Measurements from ENCODE around the gene DCHS2. TPM values are rescaled to one million over a fixed set of nuclear protein-coding genes. Genes with fewer than 3 reads are reported as not detected.

DCHS2 gene
- total RNA-seq, 1 experiment from 2014 or later, result not detected

DNA sequence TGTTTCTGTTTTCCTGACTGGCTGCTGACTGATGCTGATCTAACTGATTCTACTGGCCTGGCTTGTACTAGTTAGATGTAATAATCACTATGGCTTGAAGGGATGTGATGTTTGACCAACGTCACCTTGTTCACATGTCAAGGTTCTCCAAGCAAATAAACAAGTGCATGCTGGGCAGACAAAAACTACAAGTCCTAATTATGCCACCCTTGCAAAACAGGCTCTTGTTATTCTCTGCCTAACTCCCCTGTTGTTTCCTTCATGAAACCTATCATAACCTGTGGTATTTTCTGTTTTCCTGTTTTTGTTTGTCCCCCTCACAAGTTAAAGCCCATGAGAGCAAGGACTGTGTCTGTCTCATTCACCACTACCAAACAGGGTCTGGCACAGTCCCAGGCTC, 146.2 kb downstream of the DCHS2 start:
- H3K36me3 ChIP-seq (ENCODE audit: control insufficient read depth, insufficient read depth, low read length), result no peaks in the 10 kb centered on the region
- H3K4me3 Mint-ChIP-seq (ENCODE audit: unreplicated experiment), result no peak overlapping the region
- H3K4me3 ChIP-seq (ENCODE audit: low read depth, low read length), result no peak overlapping the region
- H3K27me3 ChIP-seq (replicated peaks; ENCODE audit: control insufficient read depth, insufficient read depth, low read length), result no peaks in the 10 kb centered on the region
- H3K36me3 Mint-ChIP-seq (ENCODE audit: insufficient read depth, unreplicated experiment), result no peaks in the 10 kb centered on the region
- peaks cover 2% of the 10 kb centered on the region for H3K27me3 Mint-ChIP-seq (ENCODE audit: insufficient read depth, unreplicated experiment)
- CTCF ChIA-PET, result interaction anchor here (0.6 kb wide), 1 partner anchor 560 kb away, joined by 11 read pairs; no protein-coding TSS in a partner anchor
- no peaks in the 10 kb centered on the region for H3K9me3 ChIP-seq
- no peak overlapping the region for H3K27ac Mint-ChIP-seq (ENCODE audit: unreplicated experiment)
- H3K9me3 Mint-ChIP-seq (ENCODE audit: unreplicated experiment), result no peaks in the 10 kb centered on the region
- H3K4me1 ChIP-seq, result no peaks in the 10 kb centered on the region
- POLR2A ChIA-PET, result no interaction called here
- no TSS peak for BruUV-seq (replicated peaks)
- DNase-seq, result no peak
- TF ChIP-seq, protein P1, sequence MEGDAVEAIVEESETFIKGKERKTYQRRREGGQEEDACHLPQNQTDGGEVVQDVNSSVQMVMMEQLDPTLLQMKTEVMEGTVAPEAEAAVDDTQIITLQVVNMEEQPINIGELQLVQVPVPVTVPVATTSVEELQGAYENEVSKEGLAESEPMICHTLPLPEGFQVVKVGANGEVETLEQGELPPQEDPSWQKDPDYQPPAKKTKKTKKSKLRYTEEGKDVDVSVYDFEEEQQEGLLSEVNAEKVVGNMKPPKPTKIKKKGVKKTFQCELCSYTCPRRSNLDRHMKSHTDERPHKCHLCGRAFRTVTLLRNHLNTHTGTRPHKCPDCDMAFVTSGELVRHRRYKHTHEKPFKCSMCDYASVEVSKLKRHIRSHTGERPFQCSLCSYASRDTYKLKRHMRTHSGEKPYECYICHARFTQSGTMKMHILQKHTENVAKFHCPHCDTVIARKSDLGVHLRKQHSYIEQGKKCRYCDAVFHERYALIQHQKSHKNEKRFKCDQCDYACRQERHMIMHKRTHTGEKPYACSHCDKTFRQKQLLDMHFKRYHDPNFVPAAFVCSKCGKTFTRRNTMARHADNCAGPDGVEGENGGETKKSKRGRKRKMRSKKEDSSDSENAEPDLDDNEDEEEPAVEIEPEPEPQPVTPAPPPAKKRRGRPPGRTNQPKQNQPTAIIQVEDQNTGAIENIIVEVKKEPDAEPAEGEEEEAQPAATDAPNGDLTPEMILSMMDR (IDR thresholded peaks at IDR 0.05; ENCODE audit: insufficient read depth in 1 of 2, low read depth in 1 of 2, low read length in 1 of 2, severe bottlenecking in 1 of 2, unreplicated experiment in 1 of 2), result no peak
- no peaks in the 10 kb centered on the region for H3K4me1 Mint-ChIP-seq (ENCODE audit: low read depth, unreplicated experiment)
- intact Hi-C loops (cut with micrococcal nuclease; ENCODE audit: unreplicated experiment), result no loop called here

DNA sequence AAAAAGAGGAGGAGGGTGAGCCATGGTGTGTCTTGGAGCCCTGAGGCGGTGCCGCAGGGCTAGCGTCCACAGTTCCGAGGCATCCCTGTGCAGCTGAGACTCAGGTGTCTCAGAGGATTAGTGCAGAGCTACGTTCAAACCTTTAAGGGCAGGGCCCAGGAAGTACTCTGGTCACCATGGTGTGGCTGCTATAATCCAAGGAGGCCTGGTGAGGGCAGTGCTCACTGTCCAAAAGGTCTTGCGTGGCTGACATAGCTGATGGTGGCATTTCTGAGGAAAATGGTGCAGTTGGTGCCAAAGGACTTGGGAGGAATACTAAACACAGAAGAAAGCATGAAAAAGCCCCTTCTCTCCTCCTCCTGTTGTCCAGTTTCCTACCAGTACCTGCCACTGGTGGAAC, 146.9 kb downstream of the DCHS2 start:
- peak in 1 of 2 experiments; percentile 7 for DNase-seq
- no peaks in the 10 kb centered on the region for H3K36me3 ChIP-seq (ENCODE audit: control insufficient read depth, insufficient read depth, low read length)
- CTCF ChIA-PET, result interaction anchor here (0.9 kb wide), 1 partner anchor 16 kb away, joined by 3 read pairs; no protein-coding TSS in a partner anchor

DNA sequence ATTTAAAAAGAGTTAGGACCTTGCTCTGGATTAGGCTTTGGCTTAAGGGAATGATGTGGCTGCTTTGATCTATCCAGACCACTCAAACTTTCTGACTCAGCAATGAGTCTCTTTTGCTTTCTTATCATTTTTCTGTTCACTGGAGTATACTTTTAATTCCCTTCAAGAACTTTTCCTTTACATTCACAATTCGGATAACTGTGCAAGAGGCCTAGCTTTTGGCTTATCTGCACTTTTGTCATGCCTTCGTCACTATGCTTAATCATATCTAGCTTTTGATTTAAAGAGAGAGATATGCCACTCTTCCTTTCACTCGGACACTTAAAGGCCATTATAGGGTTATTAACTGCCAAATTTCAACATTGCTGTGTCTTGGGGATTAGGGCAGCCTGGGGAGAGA, 147.9 kb downstream of the DCHS2 start:
- DNase-seq, result no peak
- no TSS peak for BruUV-seq (replicated peaks)
- no peaks in the 10 kb centered on the region for H3K36me3 ChIP-seq (ENCODE audit: control insufficient read depth, insufficient read depth, low read length)
- no peaks in the 10 kb centered on the region for H3K4me1 Mint-ChIP-seq (ENCODE audit: low read depth, unreplicated experiment)
- H3K9me3 Mint-ChIP-seq (ENCODE audit: unreplicated experiment), result no peaks in the 10 kb centered on the region
- no peaks in the 10 kb centered on the region for H3K27me3 ChIP-seq (replicated peaks; ENCODE audit: control insufficient read depth, insufficient read depth, low read length)
- no peaks in the 10 kb centered on the region for H3K36me3 Mint-ChIP-seq (ENCODE audit: insufficient read depth, unreplicated experiment)
- no peak overlapping the region for H3K4me3 ChIP-seq (ENCODE audit: low read depth, low read length)
- TF ChIP-seq, protein P1 (IDR thresholded peaks at IDR 0.05; ENCODE audit: insufficient read depth in 1 of 2, low read depth in 1 of 2, low read length in 1 of 2, severe bottlenecking in 1 of 2, unreplicated experiment in 1 of 2), result no peak
- H3K4me1 ChIP-seq, result no peaks in the 10 kb centered on the region
- ChIA-PET CTCF (no interaction called here), POLR2A (no interaction called here)
- no peaks in the 10 kb centered on the region for H3K9me3 ChIP-seq
- H3K4me3 Mint-ChIP-seq (ENCODE audit: unreplicated experiment), result no peak overlapping the region
- intact Hi-C loops (cut with micrococcal nuclease; ENCODE audit: unreplicated experiment), result no loop called here
- H3K27me3 Mint-ChIP-seq (ENCODE audit: insufficient read depth, unreplicated experiment), result peaks cover 2% of the 10 kb centered on the region
- H3K27ac Mint-ChIP-seq (ENCODE audit: unreplicated experiment), result no peak overlapping the region

More for the DNA sequence above, 146.9 kb downstream of the DCHS2 start:
- Histone ChIP-seq H3K9me3 (no peaks in the 10 kb centered on the region), H3K27me3 (replicated peaks; ENCODE audit: control insufficient read depth, insufficient read depth, low read length) (no peaks in the 10 kb centered on the region), H3K4me1 (no peaks in the 10 kb centered on the region), H3K4me3 (ENCODE audit: low read depth, low read length) (no peak overlapping the region)
- H3K4me1 Mint-ChIP-seq (ENCODE audit: low read depth, unreplicated experiment), result no peaks in the 10 kb centered on the region
- POLR2A ChIA-PET, result no interaction called here
- no peak overlapping the region for H3K4me3 Mint-ChIP-seq (ENCODE audit: unreplicated experiment)
- no peaks in the 10 kb centered on the region for H3K9me3 Mint-ChIP-seq (ENCODE audit: unreplicated experiment)
- TF ChIP-seq, protein P1 (IDR thresholded peaks at IDR 0.05; ENCODE audit: insufficient read depth in 1 of 2, low read depth in 1 of 2, low read length in 1 of 2, severe bottlenecking in 1 of 2, unreplicated experiment in 1 of 2), result no peak
- H3K36me3 Mint-ChIP-seq (ENCODE audit: insufficient read depth, unreplicated experiment), result no peaks in the 10 kb centered on the region
- H3K27me3 Mint-ChIP-seq (ENCODE audit: insufficient read depth, unreplicated experiment), result peaks cover 2% of the 10 kb centered on the region
- BruUV-seq (replicated peaks), result no TSS peak
- intact Hi-C loops (cut with micrococcal nuclease; ENCODE audit: unreplicated experiment), result no loop called here
- H3K27ac Mint-ChIP-seq (ENCODE audit: unreplicated experiment), result no peak overlapping the region
